ENCODE data around the gene NUP188.

NUP188 gene

DNA sequence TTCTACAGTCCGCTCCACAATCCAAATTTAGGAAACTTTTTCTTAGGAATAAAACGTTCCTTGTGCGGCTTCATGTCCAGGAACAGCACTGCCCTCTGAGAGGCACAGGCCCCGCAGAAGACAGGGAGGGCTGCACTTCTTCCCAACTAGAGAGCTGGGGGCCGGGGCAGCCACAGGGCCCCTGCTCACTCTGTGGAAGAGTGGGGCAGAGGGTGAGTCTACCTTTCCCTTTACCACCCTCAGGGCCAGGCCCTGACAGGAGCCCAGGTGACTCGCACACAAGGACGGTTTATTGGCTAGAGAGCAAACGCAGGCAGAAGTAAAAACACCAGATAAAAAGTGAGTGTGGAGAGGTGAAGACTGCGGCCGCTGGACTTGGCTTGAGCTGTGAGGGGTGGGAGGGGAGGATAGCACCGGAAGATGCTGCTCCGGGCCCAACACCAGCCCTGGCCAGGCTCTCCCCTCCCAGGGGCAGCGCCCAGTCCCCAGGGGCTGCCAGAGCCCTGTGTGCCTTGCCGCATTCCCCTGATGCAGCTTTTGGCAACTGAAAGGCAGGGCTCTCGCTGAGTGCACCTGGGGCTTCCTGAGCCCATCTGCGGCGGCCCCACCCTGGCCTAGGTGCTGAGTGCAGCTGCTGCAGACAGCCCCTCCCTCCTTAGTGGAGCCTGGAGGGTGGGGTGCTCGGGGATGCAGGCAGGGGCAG, 60.4 kb downstream of the NUP188 start:
- TF ChIP-seq, protein P1, sequence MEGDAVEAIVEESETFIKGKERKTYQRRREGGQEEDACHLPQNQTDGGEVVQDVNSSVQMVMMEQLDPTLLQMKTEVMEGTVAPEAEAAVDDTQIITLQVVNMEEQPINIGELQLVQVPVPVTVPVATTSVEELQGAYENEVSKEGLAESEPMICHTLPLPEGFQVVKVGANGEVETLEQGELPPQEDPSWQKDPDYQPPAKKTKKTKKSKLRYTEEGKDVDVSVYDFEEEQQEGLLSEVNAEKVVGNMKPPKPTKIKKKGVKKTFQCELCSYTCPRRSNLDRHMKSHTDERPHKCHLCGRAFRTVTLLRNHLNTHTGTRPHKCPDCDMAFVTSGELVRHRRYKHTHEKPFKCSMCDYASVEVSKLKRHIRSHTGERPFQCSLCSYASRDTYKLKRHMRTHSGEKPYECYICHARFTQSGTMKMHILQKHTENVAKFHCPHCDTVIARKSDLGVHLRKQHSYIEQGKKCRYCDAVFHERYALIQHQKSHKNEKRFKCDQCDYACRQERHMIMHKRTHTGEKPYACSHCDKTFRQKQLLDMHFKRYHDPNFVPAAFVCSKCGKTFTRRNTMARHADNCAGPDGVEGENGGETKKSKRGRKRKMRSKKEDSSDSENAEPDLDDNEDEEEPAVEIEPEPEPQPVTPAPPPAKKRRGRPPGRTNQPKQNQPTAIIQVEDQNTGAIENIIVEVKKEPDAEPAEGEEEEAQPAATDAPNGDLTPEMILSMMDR (IDR thresholded peaks at IDR 0.05; ENCODE audit: insufficient read depth, low read depth, low read length, missing control alignments) = no peak
- peak; percentile 34 for DNase-seq (ENCODE audit: low read depth)
- no peak overlapping the region for H3K4me3 ChIP-seq (ENCODE audit: low read length)

DNA sequence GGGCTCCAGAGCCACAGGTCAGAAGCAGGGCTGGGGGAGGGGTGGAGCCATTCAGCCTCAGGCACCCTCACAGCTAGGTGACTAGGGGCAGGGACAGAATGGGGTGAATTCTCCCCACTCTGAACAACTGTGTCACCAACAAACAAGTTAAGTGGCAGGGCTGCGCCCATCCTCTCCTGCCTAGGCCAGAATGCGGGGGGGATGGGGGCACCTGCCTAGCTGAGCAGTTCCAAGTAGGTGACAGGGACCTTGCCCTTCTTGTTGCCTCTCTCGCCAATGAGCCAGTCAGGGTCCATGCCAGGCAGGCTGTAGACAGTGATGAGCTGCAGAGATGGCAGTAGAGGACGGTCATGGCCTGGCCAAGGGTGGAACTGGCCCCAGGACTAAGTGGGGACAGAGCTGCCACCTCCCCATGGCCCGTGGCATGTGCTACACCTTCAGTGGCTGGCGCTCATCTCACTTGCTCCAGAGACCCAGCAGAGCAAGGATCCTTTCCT, 61.0 kb downstream of the NUP188 start:
- DNase-seq (ENCODE audit: low read depth) = no peak
- no peak overlapping the region for H3K4me3 ChIP-seq (ENCODE audit: low read length)
- TF ChIP-seq, protein P1 (IDR thresholded peaks at IDR 0.05; ENCODE audit: insufficient read depth, low read depth, low read length, missing control alignments) = no peak

DNA sequence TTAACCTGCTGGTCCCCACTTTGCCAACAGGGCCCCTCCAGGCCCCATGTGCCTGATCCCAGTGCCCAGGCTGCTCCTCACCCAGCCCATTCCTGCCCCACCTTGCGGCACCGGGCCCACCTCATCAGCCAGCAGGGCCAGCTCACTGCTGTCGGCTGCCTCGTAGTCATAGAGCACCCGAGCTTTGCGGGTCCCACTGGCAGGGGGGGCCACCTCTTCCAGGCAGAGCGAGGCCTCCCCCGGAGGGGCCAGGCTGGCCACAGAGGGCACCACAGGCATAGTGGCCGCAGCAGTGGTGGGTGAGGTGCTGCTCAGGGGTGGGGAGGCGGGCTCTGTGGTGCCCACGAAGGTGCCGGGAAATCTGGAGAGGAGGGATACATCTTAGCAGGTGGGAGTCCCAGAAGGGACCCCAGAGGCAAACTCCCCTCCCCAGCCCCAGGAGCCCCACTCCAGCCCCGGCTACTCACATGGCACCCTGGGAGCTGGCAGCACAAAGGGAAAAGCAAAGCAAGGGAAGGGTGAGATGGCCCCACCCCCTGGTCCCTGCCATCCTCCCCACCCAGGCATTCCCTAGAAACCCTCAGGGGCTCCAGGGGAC, 61.6 kb downstream of the NUP188 start:
- H3K4me3 ChIP-seq (ENCODE audit: low read length) = no peak overlapping the region
- TF ChIP-seq, protein P1 (IDR thresholded peaks at IDR 0.05; ENCODE audit: insufficient read depth, low read depth, low read length, missing control alignments) = no peak
- no peak for DNase-seq (ENCODE audit: low read depth)

DNA sequence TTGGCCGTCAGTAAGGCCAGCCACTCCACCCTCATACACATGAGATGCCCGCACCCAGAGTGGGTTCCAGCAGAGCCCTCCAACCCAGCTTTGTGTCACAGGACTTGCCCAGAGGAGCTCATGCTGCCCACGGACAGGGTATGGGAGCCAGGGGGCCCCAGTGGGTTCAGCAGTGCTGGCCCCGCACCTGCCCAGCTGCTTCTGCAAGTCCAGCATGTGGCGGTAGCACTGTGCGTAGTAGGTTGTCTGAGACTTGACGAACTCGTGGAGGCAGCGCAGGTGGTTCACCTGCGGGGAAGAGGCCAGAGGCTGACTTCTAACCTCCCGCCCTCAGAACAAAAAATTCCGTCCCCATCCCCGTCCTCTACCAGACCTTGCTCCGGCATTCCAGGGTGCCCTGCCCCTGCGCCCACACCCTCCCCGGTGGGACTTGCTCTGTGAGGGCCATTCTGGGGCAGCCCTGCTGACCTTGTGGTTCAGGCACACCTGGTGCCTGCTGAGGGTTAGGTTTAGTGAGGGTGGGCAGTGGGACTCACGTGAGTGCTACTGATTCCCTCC, 62.2 kb downstream of the NUP188 start:
- no peak for DNase-seq (ENCODE audit: low read depth)
- TF ChIP-seq, protein P1 (IDR thresholded peaks at IDR 0.05; ENCODE audit: insufficient read depth, low read depth, low read length, missing control alignments) = no peak
- H3K4me3 ChIP-seq (ENCODE audit: low read length) = no peak overlapping the region

DNA sequence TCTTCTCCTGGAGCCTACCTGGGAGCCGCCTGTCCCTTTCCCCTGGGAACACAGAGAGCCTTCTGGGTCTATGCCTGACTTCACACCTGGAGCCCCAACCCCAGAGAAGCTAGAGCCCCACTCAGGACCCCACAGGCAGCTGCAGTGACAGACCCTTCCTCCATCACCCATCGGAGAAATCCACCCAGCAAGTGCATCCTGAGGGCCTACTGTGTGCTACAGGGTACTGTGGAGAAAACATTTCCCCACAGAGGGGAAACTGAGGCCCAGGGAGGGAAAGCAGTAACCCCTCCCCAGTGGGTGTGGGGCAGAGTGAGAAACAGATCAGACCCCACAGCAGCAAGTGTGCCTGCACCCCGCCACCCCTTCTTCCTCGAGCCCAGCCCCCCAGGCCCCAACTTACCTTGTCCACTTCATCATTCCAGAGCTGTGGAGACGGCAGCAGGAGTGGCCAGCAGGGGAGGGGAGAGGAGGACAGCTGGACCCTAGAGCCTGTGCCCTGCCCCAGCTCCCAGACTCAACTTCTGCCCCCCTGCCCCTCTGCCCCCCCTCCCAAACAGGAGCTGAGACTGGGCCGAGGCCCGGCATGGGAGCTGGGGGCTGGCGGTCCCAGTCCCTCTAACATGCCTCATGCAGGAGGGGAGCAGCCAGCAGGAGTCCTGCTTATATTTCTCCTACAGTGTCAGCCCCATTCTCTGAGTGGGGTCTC, 62.9 kb downstream of the NUP188 start:
- H3K4me3 ChIP-seq (ENCODE audit: low read length) = no peak overlapping the region
- no peak for DNase-seq (ENCODE audit: low read depth)
- TF ChIP-seq, protein P1 (IDR thresholded peaks at IDR 0.05; ENCODE audit: insufficient read depth, low read depth, low read length, missing control alignments) = no peak

DNA sequence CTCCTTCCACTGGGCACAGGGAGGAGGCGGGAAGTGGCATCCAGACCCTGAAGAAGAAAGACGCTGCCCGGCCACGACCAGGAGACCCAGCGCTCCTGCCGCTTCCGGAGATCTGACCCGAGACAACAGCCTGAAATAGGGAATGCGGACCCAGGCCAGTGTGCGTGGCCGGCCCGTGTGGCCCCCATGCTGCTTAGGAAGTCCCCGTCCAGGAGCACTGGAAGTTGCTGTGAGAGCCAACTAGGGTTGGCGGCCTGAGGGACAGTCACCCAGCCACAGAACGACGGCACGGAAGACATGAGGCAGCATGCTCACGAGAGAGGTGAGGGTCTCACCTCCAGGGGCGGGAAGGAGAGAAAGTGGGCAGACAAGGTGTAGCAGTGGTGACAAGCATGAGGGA, 63.7 kb downstream of the NUP188 start:
- TF ChIP-seq, protein P1 (IDR thresholded peaks at IDR 0.05; ENCODE audit: insufficient read depth, low read depth, low read length, missing control alignments) = no peak
- DNase-seq (ENCODE audit: low read depth) = no peak
- H3K4me3 ChIP-seq (ENCODE audit: low read length) = no peak overlapping the region
